Panc1 (cell line): ENCODE measurements around the gene ACTRT2. TPM values are rescaled to one million over a fixed set of nuclear protein-coding genes. Genes with fewer than 3 reads are reported as not detected.

Source experiments
- ATAC-seq: fragments of 200-7000 bp; cut with Tn5 transposase; 2 replicates; pipeline ENCODE4 v1.9.1; 2020; ENCODE audit warnings: mild to moderate bottlenecking, moderate library complexity
- BruUV-seq: library from RNA; stranded (reverse); fragments of 400-500 nt; replicated peaks from 2 replicates; lab custom pipeline; 2021; lab: Mats Ljungman, UMichigan
- CTCF ChIA-PET: fragments of 300-600 bp; sonication (Branson Sonifier 250); formaldehyde crosslinking; loops from one replicate; lab custom pipeline; 2022; ENCODE audit warnings: antibody characterized with exemption; lab: Charles Lee
- POLR2A ChIA-PET: fragments of 300-600 bp; sonication (Branson Sonifier 250); formaldehyde crosslinking; loops from one replicate; lab custom pipeline; 2022; ENCODE audit warnings: antibody characterized with exemption; lab: Charles Lee
- DNase-seq: peaks from one replicate; pipeline ENCODE4 v3.0.0-alpha.2; 2010; ENCODE audit warnings: low read depth, low spot score
- H3K27ac ChIP-seq: 2 replicates; pipeline ENCODE4 v1.5.1; 2011; ENCODE audit warnings: mild to moderate bottlenecking, low read length, inconsistent platforms
- H3K27me3 ChIP-seq: fragments of 200-500 bp; sonication (Bioruptor generic); 2 replicates; pipeline ENCODE4 v1.6.0; 2014; ENCODE audit warnings: low read length, inconsistent platforms; ENCODE audit not compliant: control insufficient read depth, insufficient read depth
- H3K36me3 ChIP-seq: fragments of 200-500 bp; sonication (Bioruptor generic); 2 replicates; pipeline ENCODE4 v1.5.1; 2014; ENCODE audit warnings: inconsistent platforms, mild to moderate bottlenecking, low read length, moderate library complexity; ENCODE audit not compliant: control insufficient read depth, insufficient read depth
- H3K4me1 ChIP-seq: 2 replicates; pipeline ENCODE4 v1.5.1; 2011; ENCODE audit warnings: inconsistent platforms, mild to moderate bottlenecking, low read length, moderate library complexity; ENCODE audit not compliant: control insufficient read depth, insufficient read depth
- H3K4me3 ChIP-seq, 2 experiments: 2 replicates each; pipeline ENCODE4 v1.5.1; 2011 to 2012; ENCODE audit warnings: low read depth in 2 of 2, low read length in 2 of 2, mild to moderate bottlenecking in 2 of 2, inconsistent platforms in 1 of 2, moderate library complexity in 1 of 2
- H3K9me3 ChIP-seq: fragments of 200-500 bp; sonication (Bioruptor generic); 2 replicates; pipeline ENCODE4 v1.5.1; 2014; ENCODE audit warnings: low read depth, mild to moderate bottlenecking, inconsistent platforms, low read length, moderate library complexity; ENCODE audit not compliant: control insufficient read depth, insufficient read depth
- CTCF ChIP-seq: fragments of 450-650 bp; IDR thresholded peaks from 2 replicates; pipeline ENCODE4 v1.5.1; 2017; ENCODE audit warnings: mild to moderate bottlenecking
- POLR2AphosphoS5 ChIP-seq: IDR thresholded peaks from 2 replicates; pipeline ENCODE4 v1.6.1; 2012; ENCODE audit warnings: mild to moderate bottlenecking, low read depth, low read length, moderate library complexity
- REST ChIP-seq, 2 experiments: IDR thresholded peaks; 2 replicates each; pipeline ENCODE4 v1.6.1; 2011 to 2012; ENCODE audit warnings: low read depth in 2 of 2, control low read depth in 1 of 2, low read length in 1 of 2, mild to moderate bottlenecking in 1 of 2, moderate library complexity in 1 of 2; ENCODE audit not compliant: insufficient read depth in 1 of 2
- SIN3A ChIP-seq: IDR thresholded peaks from 2 replicates; pipeline ENCODE4 v1.6.1; 2012; ENCODE audit warnings: low read depth, mild to moderate bottlenecking, low read length, moderate library complexity, borderline replicate concordance; ENCODE audit not compliant: insufficient read depth
- TCF7L2 ChIP-seq: IDR thresholded peaks from 2 replicates; pipeline ENCODE4 v1.6.1; 2011; ENCODE audit warnings: mild to moderate bottlenecking, low read depth, low read length, inconsistent platforms
- in situ Hi-C: cut with HindIII; loops from 2 replicates; pipeline ENCODE4 v1.10.0; 2016; ENCODE audit warnings: low sequenced_read_pairs, low pct_unique_long_range_greater_than_20kb
- intact Hi-C: fragments of 100-400 bp; cut with micrococcal nuclease; formaldehyde crosslinking; loops from one replicate; pipeline ENCODE4 v1.10.0; 2022; ENCODE audit not compliant: unreplicated experiment
- total RNA-seq: library from RNA; stranded (reverse); gene quantifications from one replicate; pipeline ENCODE4 v1.2.1, GENCODE V29; 2021; ENCODE audit not compliant: unreplicated experiment

Gene ACTRT2
- total RNA-seq, 1 experiment from 2014 or later, result not detected

- H3K9me3 ChIP-seq, result no peaks in the 10 kb centered on the region
- H3K4me1 ChIP-seq, result no peaks in the 10 kb centered on the region
- H3K36me3 ChIP-seq, result no peaks in the 10 kb centered on the region
- ChIA-PET CTCF (no interaction called here), POLR2A (no interaction called here)
- ATAC-seq, result no peak
- H3K27ac ChIP-seq, result no peak overlapping the region
- TF ChIP-seq TCF7L2, result no peak
- no peak for TF ChIP-seq REST (IDR thresholded peaks at IDR 0.05; ENCODE audit: insufficient read depth in 1 of 2, low read depth in 2 of 2, low read length in 1 of 2)
- TF ChIP-seq POLR2AphosphoS5, result no peak
- no peak for TF ChIP-seq CTCF
- TF ChIP-seq SIN3A, result no peak
- in situ Hi-C loops (no loop called here), intact Hi-C loops (no loop called here)
- no peaks in the 10 kb centered on the region; the same call in 1 of the 2 replicates for H3K27me3 ChIP-seq
- no peak overlapping the region for H3K4me3 ChIP-seq
- BruUV-seq, result no TSS peak
- DNase-seq, result no peak
Observed at GRCh38 chr1:2983319-2983705, 38.0 kb upstream of the ACTRT2 start.

GRCh38 chr1:2983706-2984398 lies 37.4 kb upstream of the ACTRT2 start:
- no peaks in the 10 kb centered on the region for H3K9me3 ChIP-seq
- H3K4me3 ChIP-seq, result no peak overlapping the region
- ATAC-seq (no peak), DNase-seq (no peak)
- CTCF ChIA-PET, result no interaction called here
- intact Hi-C loops (no loop called here), in situ Hi-C loops (no loop called here)
- no peak overlapping the region for H3K27ac ChIP-seq
- POLR2A ChIA-PET, result no interaction called here
- no peaks in the 10 kb centered on the region for H3K4me1 ChIP-seq
- H3K36me3 ChIP-seq, result no peaks in the 10 kb centered on the region
- no peaks in the 10 kb centered on the region; the same call in 1 of the 2 replicates for H3K27me3 ChIP-seq
- no TSS peak for BruUV-seq
- TF ChIP-seq TCF7L2 (no peak), POLR2AphosphoS5 (no peak), REST (IDR thresholded peaks at IDR 0.05; ENCODE audit: insufficient read depth in 1 of 2, low read depth in 2 of 2, low read length in 1 of 2) (no peak), SIN3A (no peak), CTCF (no peak)
